K562 (cell line): ENCODE data around the gene LRRC74B. TPM values are rescaled to one million over a fixed set of nuclear protein-coding genes. Genes with fewer than 3 reads are reported as not detected.
A peak's percentile ranks its signal among the peaks of the same experiment; 100 is the strongest.

ENCODE experiments used
- FOXM1 ChIP-seq, 2 experiments: fragments of 450-650 bp in 1 of 2; sonication (generic) in 1 of 2; formaldehyde crosslinking in 1 of 2; IDR thresholded peaks; 2 replicates each; pipeline versions ENCODE4 v1.6.1 to v1.9.0; 2017 to 2022; ENCODE audit warnings: low read depth in 2 of 2, mild to moderate bottlenecking in 2 of 2, missing genetic modification reagents in 1 of 2, moderate library complexity in 1 of 2
- GATAD2B ChIP-seq: fragments of 450-650 bp; IDR thresholded peaks from 2 replicates; pipeline ENCODE4 v1.6.1; 2017; ENCODE audit warnings: mild to moderate bottlenecking, borderline replicate concordance
- IRF1 ChIP-seq: sonication (generic); formaldehyde crosslinking; IDR thresholded peaks from 2 replicates; pipeline ENCODE4 v1.8.0; 2022; ENCODE audit warnings: missing genetic modification reagents, mild to moderate bottlenecking, borderline replicate concordance
- MGA ChIP-seq: fragments of 450-650 bp; IDR thresholded peaks from 2 replicates; pipeline ENCODE4 v1.6.1; 2016; ENCODE audit warnings: mild to moderate bottlenecking, moderate library complexity
- MTF1 ChIP-seq: fragments of 250-450 bp; sonication (Bioruptor Pico); IDR thresholded peaks from 2 replicates; pipeline ENCODE4 v1.9.0; 2021; ENCODE audit warnings: moderate library complexity, mild to moderate bottlenecking, inconsistent platforms, borderline replicate concordance
- PBX2 ChIP-seq, 2 experiments: IDR thresholded peaks in 1 of 2; conservative IDR thresholded peaks in 1 of 2; 2 replicates each; pipeline ENCODE4 v1.6.1; 2016; ENCODE audit warnings: low read depth in 2 of 2, mild to moderate bottlenecking in 1 of 2, missing compliant biosample characterization in 1 of 2, missing genetic modification characterization in 1 of 2, moderate library complexity in 1 of 2
- RBFOX2 ChIP-seq: fragments of 200-400 bp; formaldehyde crosslinking; IDR thresholded peaks from 2 replicates; pipeline ENCODE4 v1.6.1; 2017; ENCODE audit warnings: low read depth, mild to moderate bottlenecking, low read length, moderate library complexity
- SMAD4 ChIP-seq: fragments of 250-450 bp; sonication (Bioruptor Pico); conservative IDR thresholded peaks from 2 replicates; pipeline ENCODE4 v1.8.0; 2021; ENCODE audit warnings: inconsistent platforms, mild to moderate bottlenecking, moderate library complexity
- YBX1 ChIP-seq: fragments of 450-650 bp; IDR thresholded peaks from 2 replicates; pipeline ENCODE4 v1.7.1; 2016; ENCODE audit warnings: mild to moderate bottlenecking
- ZNF263 ChIP-seq: sonication (generic); formaldehyde crosslinking; IDR thresholded peaks from 2 replicates; pipeline ENCODE4 v1.8.0; 2022; ENCODE audit warnings: mild to moderate bottlenecking, missing genetic modification reagents, borderline replicate concordance
- polyA plus RNA-seq, 8 experiments: library from polyadenylated mRNA; depleted of rRNA in 4 of 8; stranded (reverse) in 5 of 8; unstranded in 3 of 8; fragments of >200 nt; fragmentation: Nextera tagmentation in 2 of 8; fragmentation: Illumina TruSeq in 1 of 8; extraction: Ambion mirVana in 2 of 8; extraction: Trizol in 1 of 8; gene quantifications; 2 replicates each; pipeline versions ENCODE4 v1.2.1 to v1.2.3, GENCODE V29; 2011 to 2014; ENCODE audit warnings: inconsistent platforms in 1 of 8, missing spikeins in 1 of 8
- total RNA-seq, 7 experiments: library from RNA; depleted of rRNA in 6 of 7; stranded (reverse); fragments of >200 nt in 6 of 7; fragmentation: Illumina TruSeq in 2 of 7; extraction: Trizol in 2 of 7; gene quantifications; 2 replicates each; pipeline versions ENCODE4 v1.2.1 to v1.2.3, GENCODE V29; 2011 to 2021; ENCODE audit warnings: low replicate concordance in 1 of 7

Gene LRRC74B
- total and polyA plus RNA-seq, 9 of the 15 experiments (the other 6 are each of a cell fraction or from before 2014, with no cell fraction given) = not detected

GRCh38 chr22:21020802-21021429, 24.8 kb upstream of the LRRC74B start (continued):
- TF ChIP-seq RBFOX2 (no peak), MTF1 (CRISPR knock-in tag) (no peak), GATAD2B (no peak), FOXM1 (IDR thresholded peaks at IDR 0.05; ENCODE audit: low read depth) (no peak), FOXM1 (CRISPR knock-in tag; IDR thresholded peaks at IDR 0.05; ENCODE audit: low read depth) (no peak), SMAD4 (CRISPR knock-in tag) (0 out of 2 replicates have a peak, but pooled peaks have one; percentile 20), IRF1 (CRISPR knock-in tag) (no peak), PBX2 (CRISPR knock-in tag; IDR thresholded peaks at IDR 0.05; ENCODE audit: low read depth) (no peak), PBX2 (tag; conservative IDR thresholded peaks at IDR 0.05; ENCODE audit: low read depth) (no peak), MGA (no peak), YBX1 (no peak), ZNF263 (CRISPR knock-in tag) (no peak)
